ENCODE measurements around the gene CLEC1B.
"Not testable (repeated sequence)": the region's sequence is repeated elsewhere in the genome, so short reads cannot be mapped to it uniquely, and the experiment has no call there.

Gene CLEC1B

GRCh38 chr12:9999016-9999415, at the start of gene CLEC1B:
Gene CLEC1B (minus strand): TSS chr12:9999121. CDS start chr12:9999100, 21 bp downstream.
- DNase-seq (ENCODE audit: low read depth), result no peak

- no peak for DNase-seq (ENCODE audit: low read depth)
Observed at GRCh38 chr12:10048526-10048925, 49.6 kb upstream of the CLEC1B start.

- DNase-seq (ENCODE audit: low read depth), result no peak
Observed at GRCh38 chr12:10042167-10042566, 43.2 kb upstream of the CLEC1B start.

- DNase-seq (ENCODE audit: low read depth), result no peak
Observed at GRCh38 chr12:10033783-10034545, 35.0 kb upstream of the CLEC1B start.

GRCh38 chr12:10031771-10032175, 32.9 kb upstream of the CLEC1B start:
- peak; percentile 97 for DNase-seq (ENCODE audit: low read depth)

- DNase-seq (ENCODE audit: low read depth), result peak; percentile 31
Observed at GRCh38 chr12:10031321-10031720, 32.4 kb upstream of the CLEC1B start.

- DNase-seq (ENCODE audit: low read depth), result no peak
Observed at GRCh38 chr12:10030446-10030845, 31.5 kb upstream of the CLEC1B start, which contains the start of gene CLEC9A. Gene CLEC9A (plus strand): TSS chr12:10030682. CDS start chr12:10052688, 22,006 bp downstream.

- DNase-seq (ENCODE audit: low read depth), result peak; percentile 67
Observed at GRCh38 chr12:10027721-10028120, 28.8 kb upstream of the CLEC1B start.

- peak; percentile 37 for DNase-seq (ENCODE audit: low read depth)
Observed at GRCh38 chr12:10027311-10027710, 28.4 kb upstream of the CLEC1B start.

GRCh38 chr12:10026666-10027065, 27.7 kb upstream of the CLEC1B start:
- not testable (repeated sequence) for DNase-seq (ENCODE audit: low read depth)

GRCh38 chr12:10025236-10025635, 26.3 kb upstream of the CLEC1B start:
- no peak for DNase-seq (ENCODE audit: low read depth)

- DNase-seq (ENCODE audit: low read depth), result no peak
Observed at GRCh38 chr12:10021342-10021741, 22.4 kb upstream of the CLEC1B start.

- no peak for DNase-seq (ENCODE audit: low read depth)
Observed at GRCh38 chr12:10018386-10018785, 19.5 kb upstream of the CLEC1B start.

GRCh38 chr12:10016881-10017280, 18.0 kb upstream of the CLEC1B start:
- no peak for DNase-seq (ENCODE audit: low read depth)

GRCh38 chr12:10015450-10015849, 16.5 kb upstream of the CLEC1B start:
- no peak for DNase-seq (ENCODE audit: low read depth)

- DNase-seq (ENCODE audit: low read depth), result no peak
Observed at GRCh38 chr12:10012630-10013330, 13.9 kb upstream of the CLEC1B start.

GRCh38 chr12:10001171-10001776, 2.4 kb upstream of the CLEC1B start:
- no peak for DNase-seq (ENCODE audit: low read depth)

GRCh38 chr12:9992296-9992695, 6.6 kb downstream of the CLEC1B start:
- DNase-seq (ENCODE audit: low read depth), result no peak

- no peak for DNase-seq (ENCODE audit: low read depth)
Observed at GRCh38 chr12:9991876-9992275, 7.0 kb downstream of the CLEC1B start.

GRCh38 chr12:9980126-9980525, 18.8 kb downstream of the CLEC1B start:
- DNase-seq (ENCODE audit: low read depth), result no peak

- no peak for DNase-seq (ENCODE audit: low read depth)
Observed at GRCh38 chr12:9977916-9978315, 21.0 kb downstream of the CLEC1B start.

- DNase-seq (ENCODE audit: low read depth), result not testable (repeated sequence)
Observed at GRCh38 chr12:9976626-9977025, 22.3 kb downstream of the CLEC1B start.

GRCh38 chr12:9975614-9976013, 23.3 kb downstream of the CLEC1B start:
- DNase-seq (ENCODE audit: low read depth), result no peak
